ENCODE results near the gene PADI4. TPM values are rescaled to one million over a fixed set of nuclear protein-coding genes. Genes with fewer than 3 reads are reported as not detected.

PADI4 gene
- total and polyA plus RNA-seq, 2 of the 4 experiments (the other 2 are of a cell fraction): not detected

- intact Hi-C loops (cut with micrococcal nuclease): no loop called here
- Histone ChIP-seq H3K79me1 (ENCODE audit: low read depth in 1 of 2, low read length in 2 of 2) (no peaks in the 10 kb centered on the region), H3K4me2 (ENCODE audit: low read depth, low read length) (no peak overlapping the region), H4K20me1 (ENCODE audit: insufficient read depth, low read length) (no peaks in the 10 kb centered on the region), H2BK5ac (ENCODE audit: low read depth, low read length, poor library complexity, severe bottlenecking) (no peak overlapping the region), H4K8ac (ENCODE audit: low read depth in 2 of 2, low read length in 2 of 2) (no peak overlapping the region), H2AK9ac (replicated peaks; ENCODE audit: low read depth, low read length, poor library complexity) (no peak overlapping the region), H3K18ac (ENCODE audit: low read depth, low read length) (no peak overlapping the region), H3K9me3 (ENCODE audit: control insufficient read depth, insufficient read depth, low read length) (peaks cover 8% of the 10 kb centered on the region), H3K23ac (ENCODE audit: low read depth, low read length) (no peak overlapping the region), H3K4me1 (ENCODE audit: control insufficient read depth, insufficient read depth, low read length) (no peaks in the 10 kb centered on the region), H3K27me3 (ENCODE audit: control insufficient read depth, insufficient read depth, low read length) (peaks cover 35% of the 10 kb centered on the region), H3K56ac (ENCODE audit: extremely low read depth, insufficient read depth, low read length) (no peak overlapping the region), H3K14ac (replicated peaks; ENCODE audit: low read depth, low read length) (no peak overlapping the region), H2BK20ac (ENCODE audit: low read depth, low read length) (no peak overlapping the region), H3K9me1 (ENCODE audit: insufficient read depth, low read length) (no peaks in the 10 kb centered on the region), H4K91ac (ENCODE audit: insufficient read depth, low read depth, low read length) (no peak overlapping the region), H4K5ac (ENCODE audit: low read depth, low read length) (no peak overlapping the region), H3K27ac (ENCODE audit: insufficient read depth, low read length) (no peak overlapping the region), H2AK5ac (ENCODE audit: low read depth, low read length) (no peak overlapping the region), H2BK15ac (ENCODE audit: low read depth, low read length) (no peak overlapping the region), H3K9ac (ENCODE audit: low read depth, low read length) (no peak overlapping the region), H3K4me3 (ENCODE audit: insufficient read depth, low read depth, low read length) (no peak overlapping the region), H3K4ac (ENCODE audit: low read depth, low read length) (no peak overlapping the region), H3K36me3 (ENCODE audit: control insufficient read depth, insufficient read depth, low read length) (no peaks in the 10 kb centered on the region), H2BK120ac (ENCODE audit: low read depth, low read length) (no peak overlapping the region), H2AFZ (replicated peaks; ENCODE audit: low read length, poor library complexity) (no peak overlapping the region)
- DNase-seq (no peak), ATAC-seq (ENCODE audit: low read depth) (no peak)
- TF ChIP-seq RCOR1 (IDR thresholded peaks at IDR 0.05; ENCODE audit: insufficient replicate concordance, low read length) (no peak), NFE2L2 (IDR thresholded peaks at IDR 0.05; ENCODE audit: low read depth, low read length) (no peak), CTCF (conservative IDR thresholded peaks at IDR 0.05; ENCODE audit: low read depth, low read length) (no peak), FOS (IDR thresholded peaks at IDR 0.05; ENCODE audit: low read depth, low read length) (no peak)
- WGBS, 2 experiments (ENCODE audit: extremely low coverage in 2 of 2, insufficient read length in 1 of 2): 62% methylated on average over 5 of the region's 6 CpGs; no CpG with 5 or more reads in 1 of the 2 experiments
- dilution Hi-C loops (cut with HindIII; ENCODE audit: low sequenced_read_pairs, unreplicated experiment): no loop called here
- ChIA-PET CTCF (no interaction called here), POLR2A (ENCODE audit: unreplicated experiment) (no interaction called here)
- no TSS peak for BruUV-seq (replicated peaks)
- in situ Hi-C loops (cut with MboI; ENCODE audit: low sequenced_read_pairs): no loop called here
Measured at GRCh38 chr1:17306407-17306806, 1.6 kb upstream of the PADI4 start.

Measured in IMR-90 (cell line).